GM21619 (cell line): ENCODE results near the gene TAF1D.
"Not testable (repeated sequence)": the region's sequence is repeated elsewhere in the genome, so short reads cannot be mapped to it uniquely, and the experiment has no call there.

Experiments used
- ATAC-seq: cut with Tn5 transposase; IDR thresholded peaks from one replicate; pipeline ENCODE4 v1.9.1; 2021; ENCODE audit not compliant: unreplicated experiment

TAF1D gene, protein sequence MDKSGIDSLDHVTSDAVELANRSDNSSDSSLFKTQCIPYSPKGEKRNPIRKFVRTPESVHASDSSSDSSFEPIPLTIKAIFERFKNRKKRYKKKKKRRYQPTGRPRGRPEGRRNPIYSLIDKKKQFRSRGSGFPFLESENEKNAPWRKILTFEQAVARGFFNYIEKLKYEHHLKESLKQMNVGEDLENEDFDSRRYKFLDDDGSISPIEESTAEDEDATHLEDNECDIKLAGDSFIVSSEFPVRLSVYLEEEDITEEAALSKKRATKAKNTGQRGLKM

DNA sequence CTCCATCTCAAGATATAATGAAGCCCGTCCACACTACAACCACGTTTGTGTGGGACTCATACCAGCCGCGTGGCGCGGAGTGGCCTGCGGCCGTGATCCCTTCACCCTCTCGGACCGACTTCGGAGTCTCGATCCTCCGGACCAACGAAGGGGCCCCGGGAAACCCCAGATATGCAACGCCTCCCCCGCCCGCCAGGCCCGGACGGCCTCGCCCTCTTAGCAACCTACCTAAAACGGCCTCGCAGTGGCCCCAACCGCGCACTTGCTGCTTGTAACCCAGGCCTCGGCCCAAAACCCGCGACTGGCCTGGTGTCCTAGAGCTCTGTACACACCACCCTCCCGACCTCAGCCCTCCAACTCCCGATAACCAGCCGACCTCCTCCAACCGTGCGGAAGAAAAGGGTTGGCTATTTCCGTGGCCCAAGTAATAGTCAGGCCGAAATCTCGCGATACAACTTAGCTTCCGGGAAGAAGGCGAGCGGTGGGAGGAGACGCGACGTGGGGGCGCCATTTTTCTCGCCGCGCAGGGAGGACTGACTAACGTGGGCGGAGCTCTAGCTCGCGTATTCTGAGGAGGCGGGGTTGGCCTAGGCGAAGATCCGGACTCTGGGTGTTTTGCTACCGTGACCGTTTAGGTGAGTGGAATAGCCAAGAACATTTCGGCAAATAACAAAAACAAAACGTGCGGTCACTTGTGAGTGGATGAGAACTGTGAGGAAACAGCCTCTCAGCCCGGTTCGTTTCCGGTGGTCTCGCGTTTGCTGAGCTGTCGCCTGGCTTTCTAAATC is at the start of gene TAF1D, which contains the start of gene C11orf54:
Gene TAF1D, minus strand, starts transcription at position 402 of the 788 bp plus-strand sequence. CDS start 2,191 bp downstream, outside the sequence.
Gene C11orf54, plus strand, starts transcription at position 579 of the 788 bp plus-strand sequence. CDS start 5,722 bp downstream, outside the sequence.
- peak; percentile 83 for ATAC-seq

DNA sequence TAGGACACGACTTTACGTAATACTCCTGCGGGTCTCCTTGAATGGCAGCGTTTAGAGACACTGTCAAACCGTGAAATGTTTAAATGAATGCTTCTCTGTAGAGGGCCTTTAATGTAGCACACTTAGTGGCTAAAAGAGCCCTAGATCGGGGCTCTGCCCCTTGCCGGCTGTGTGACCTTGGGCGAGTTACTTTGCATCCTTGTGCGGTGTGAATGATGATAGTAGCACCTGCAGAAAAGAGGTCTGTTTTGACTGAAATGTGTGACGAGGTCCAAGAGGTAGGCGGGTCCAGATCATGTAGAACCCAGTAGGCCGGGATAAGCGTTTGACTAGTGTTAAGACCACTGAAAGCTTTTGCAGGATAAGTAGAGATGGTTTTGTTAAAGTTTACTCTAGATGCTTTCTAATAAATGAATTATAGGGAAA is 43.7 kb upstream of the TAF1D start:
- ATAC-seq, result peak; percentile 32

DNA sequence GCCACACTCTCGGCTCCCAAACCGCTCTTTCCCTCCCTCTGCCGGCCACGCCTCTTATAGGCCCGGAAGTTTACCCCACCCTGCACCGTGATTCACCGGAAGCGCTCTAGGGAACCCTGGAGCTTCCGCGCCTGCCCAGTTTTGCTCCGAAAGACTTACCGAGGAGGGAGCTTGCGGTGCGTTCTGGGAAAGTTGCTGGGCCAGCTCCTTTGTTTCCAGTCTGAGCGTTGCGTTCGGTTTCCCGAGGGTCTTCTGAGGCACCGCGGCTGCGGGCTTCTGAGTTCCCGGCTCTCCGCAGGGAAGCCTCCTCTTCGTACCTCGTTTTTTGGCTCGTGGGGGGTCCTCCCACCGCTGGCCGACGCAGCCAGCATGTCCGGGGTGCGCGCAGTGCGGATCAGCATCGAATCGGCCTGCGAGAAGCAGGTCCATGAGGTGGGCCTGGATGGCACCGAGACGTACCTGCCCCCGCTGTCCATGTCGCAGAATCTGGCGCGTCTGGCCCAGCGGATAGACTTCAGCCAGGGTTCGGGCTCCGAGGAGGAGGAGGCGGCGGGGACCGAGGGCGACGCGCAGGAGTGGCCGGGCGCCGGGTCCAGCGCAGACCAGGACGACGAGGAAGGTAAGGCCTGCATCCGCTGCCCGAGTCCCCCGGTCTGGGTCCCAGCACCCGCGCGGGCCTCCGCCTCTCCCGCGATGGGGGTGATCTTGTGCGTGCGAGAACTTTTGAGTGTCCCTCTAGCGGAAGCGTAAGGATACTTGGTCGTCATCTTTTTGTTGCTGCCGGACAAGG is 43.0 kb upstream of the TAF1D start, which contains the start of gene MED17:
Gene MED17, plus strand, starts transcription at position 138 of the 790 bp plus-strand sequence. Its CDS starts 232 bp downstream, at position 370.
- ATAC-seq, result peak; percentile 94

DNA sequence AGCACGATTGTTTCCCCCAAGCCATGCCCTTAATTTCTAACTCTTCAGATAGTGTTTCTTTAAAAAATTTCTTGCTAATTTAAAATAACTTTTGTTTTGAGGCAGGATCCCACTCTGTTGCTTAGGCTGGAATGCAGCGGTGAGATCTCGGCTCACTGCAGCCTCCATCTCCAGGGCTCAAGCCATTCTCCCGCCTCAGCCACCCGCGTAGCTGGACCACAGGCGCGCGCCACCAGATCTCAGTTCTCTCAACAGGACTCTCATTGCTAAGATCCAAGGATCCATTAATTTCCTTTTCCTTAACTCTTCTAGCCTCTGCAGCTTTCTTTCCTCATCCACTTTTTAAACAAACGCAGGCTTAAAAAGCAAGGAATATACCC is 42.5 kb upstream of the TAF1D start:
- ATAC-seq, result peak; percentile 39

DNA sequence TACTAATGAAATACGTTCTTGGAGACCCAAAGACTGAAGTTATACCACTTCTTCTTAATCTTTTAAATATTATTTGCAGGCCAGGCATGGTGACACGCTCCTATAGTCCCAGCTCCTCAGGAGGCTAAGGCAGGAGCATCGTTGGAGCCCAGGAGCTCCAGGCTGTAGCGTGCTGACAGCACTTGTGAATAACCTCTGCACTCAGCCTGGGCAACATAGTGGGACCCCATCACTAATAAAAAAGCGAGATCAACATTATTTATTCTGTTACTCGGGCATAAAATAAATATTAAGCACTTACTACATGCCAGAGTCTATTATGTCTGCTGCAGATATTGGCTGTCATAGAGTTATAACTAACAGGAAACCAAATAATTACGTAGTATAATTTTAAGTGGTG is 42.1 kb upstream of the TAF1D start:
- no peak for ATAC-seq

DNA sequence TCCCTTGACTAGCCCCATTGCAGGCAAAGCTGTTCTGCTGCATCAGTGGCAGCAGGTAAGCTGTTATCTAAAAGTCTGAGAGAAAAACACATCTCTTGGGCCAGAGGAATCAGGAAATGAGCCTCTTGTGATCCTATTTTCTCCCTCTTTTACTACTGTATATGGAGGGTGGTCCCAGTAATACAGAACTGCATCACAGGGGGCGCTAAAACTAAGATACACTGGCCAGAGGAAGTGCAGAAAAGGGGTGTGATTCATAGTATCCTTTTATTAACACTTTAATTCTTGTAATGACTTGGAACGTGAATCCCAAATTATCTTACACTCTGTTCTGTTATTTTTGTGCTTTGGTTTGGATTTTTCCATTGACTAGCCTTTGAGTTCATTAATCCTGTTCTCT is 34.0 kb upstream of the TAF1D start:
- ATAC-seq, result no peak

DNA sequence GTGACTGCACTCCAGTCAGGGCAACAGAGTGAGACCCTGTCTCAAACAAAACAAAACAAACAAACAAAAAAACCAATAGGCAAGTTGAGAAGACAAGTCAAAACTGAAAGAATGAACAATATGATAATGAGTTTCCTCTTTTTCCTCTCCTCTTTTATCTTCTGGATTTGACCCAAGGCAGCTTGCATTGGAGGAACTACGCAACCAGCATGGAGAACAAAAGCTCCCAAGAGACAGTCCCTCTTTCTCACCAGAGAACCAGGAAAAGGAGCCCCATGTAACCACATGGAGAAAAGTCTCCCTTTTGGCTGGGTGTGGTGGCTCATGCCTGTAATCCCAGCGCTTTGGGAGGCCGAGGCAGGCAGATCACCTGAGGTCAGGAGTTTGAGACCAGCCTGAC is 33.3 kb upstream of the TAF1D start:
- not testable (repeated sequence) for ATAC-seq

DNA sequence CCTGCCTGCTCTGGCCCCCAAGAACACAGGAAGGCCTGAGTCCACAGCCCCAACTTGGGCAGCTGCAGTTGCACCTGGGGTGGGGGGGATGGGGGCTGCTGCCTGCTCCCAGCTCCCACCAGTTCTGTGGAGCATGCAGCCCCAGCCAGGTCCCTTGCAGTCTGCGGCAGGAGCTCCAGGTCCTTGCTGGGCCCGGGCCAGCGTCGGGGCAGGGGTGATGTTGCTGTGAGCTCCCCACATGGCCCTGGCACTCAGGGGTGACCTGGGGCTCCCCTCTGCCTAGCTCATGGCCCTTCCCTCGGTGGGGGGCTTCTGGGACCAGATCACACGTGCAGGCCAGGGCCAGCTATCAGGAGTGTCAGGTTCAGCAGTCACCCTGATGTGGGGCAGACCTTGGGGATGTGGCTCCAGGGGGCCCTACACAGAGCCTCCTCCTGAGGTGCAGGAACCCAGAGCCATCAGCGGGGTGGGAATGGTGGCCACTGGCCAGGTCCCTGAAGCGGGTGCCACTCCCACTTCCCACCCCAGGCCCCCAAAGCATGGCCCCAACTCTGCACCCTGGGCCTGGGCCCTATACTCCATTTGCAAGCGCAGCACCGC is 32.4 kb upstream of the TAF1D start:
- no peak for ATAC-seq

DNA sequence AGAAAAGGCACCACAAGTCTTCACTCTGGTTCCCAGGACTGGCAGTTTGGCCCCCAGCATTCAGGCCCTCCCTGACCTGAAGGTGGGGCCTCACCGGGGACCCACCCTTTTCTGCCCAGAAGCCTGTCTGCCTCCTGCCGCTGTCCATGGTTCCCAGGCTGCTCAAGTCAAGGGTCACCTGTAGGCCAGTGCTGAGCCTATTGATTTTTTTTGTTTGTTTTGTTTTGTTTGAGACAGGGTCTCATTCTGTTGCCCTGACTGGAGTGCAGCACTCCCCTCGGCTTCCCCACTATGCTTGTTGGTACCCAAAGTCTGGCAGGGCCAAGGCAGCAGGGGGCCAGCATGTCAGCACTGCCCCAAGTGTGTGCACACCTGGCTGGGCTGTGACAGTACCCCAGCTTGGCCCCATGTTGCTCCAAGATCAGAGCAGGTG is 31.8 kb upstream of the TAF1D start:
- ATAC-seq, result no peak

DNA sequence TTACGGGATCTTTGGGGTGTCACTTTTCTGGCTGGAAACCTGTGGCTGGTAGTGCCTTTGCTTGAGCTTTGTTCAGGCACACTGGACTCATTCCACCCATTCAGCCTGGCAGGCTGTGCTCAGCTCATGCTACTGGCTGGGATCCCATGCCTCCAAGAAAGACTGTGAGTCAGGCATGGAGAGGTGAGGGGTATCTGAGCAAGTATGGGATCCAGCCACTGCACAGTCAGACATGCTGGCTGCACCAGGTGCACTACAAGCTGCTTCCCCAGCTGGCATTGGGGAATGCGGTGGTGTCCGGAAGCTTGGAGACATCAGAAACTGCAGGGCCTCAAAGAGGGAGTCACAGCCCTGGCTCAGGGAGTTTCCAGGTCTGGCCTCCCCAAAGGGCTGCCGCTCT is 30.8 kb upstream of the TAF1D start:
- ATAC-seq, result no peak

DNA sequence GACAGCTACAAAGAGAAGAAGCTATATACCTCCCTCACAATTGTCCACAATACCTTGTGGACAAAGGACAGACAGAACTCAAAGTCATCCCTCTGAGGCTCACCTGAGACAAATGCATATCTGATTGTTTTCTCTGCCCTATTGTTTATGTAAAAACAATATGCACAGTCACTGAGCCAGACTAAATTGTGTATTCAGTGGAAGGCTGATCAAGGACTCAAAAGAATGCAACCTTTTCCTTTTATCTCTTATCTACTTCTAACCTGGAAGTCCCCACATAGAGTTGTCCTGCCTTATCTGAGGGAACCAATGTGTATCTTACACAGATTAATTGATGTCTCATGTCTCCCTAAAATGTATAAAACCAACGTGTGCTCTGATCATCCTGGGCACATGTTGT is 28.9 kb upstream of the TAF1D start:
- ATAC-seq, result no peak

DNA sequence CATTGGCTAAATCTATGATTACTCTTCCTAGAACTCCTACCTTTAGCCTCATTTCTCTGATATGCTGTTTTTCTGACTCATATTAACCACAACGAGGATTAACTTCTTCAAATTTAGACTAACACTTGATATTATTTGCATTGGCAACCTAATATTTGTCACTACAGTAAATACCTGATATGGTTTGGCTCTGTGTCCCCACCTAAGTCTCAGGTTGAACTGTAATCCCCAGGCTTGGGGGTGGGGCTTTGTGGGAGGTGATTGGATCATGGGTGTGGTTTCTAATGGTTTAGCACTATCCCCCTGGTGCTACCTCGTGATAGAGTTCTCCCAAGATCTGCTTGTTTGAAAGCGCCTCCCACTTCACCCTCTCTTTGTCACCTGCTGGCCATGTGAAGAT is 25.7 kb upstream of the TAF1D start:
- no peak for ATAC-seq

DNA sequence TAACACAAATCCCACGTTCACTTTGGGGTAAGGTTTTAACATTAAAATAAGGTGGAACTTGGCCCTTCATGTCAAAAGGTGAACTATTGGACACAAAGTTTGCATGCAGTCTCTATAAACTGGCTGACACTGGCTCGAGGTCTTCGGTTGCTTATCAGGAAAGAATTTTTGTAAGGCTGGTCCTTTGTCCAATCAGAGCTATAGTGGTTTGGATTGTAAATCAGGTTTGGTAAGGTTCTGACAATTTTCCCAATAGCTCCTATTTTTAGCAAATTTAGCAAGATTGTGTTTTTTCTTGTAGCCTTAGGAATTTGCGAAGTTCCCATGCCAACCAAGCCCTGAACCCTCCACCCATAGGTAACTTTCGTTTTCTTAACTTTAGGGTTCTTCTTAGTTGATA is 25.2 kb upstream of the TAF1D start:
- no peak for ATAC-seq

DNA sequence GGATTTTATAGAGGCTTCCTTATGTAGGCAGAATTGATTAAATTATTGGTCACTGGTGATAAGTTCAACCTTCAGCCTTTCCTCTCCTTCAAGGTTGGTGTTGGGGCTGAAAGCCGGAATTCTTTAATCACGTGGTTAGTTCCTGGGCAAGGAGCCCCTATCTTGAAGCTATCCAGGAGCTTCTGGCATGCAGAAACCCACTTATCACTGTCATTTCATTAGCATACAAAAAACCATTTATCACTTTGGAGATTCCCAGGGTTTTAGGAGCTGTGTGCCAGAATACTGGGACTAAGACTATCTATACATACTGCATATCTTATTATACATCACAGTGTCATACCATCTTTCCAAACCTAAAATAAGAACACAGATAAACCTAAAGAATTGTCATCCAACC is 24.3 kb upstream of the TAF1D start:
- no peak for ATAC-seq

DNA sequence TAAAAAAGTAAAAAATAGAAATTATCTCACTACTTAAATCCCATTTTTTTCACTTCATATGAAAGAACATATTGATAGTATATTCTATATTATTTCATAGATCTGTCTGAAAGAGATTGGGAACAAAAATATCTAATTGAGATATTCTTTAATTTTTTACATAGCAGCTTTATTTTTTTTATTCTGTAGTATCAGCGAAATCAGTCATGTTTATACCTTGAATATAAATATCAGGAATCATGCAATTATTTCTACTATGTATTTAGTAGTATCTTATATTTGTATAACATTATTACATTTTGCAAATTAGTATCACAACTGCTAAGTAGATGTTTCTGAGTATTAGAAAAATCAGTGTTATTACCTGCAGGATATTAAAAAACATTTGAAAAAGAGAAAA is 20.6 kb upstream of the TAF1D start:
- no peak for ATAC-seq

DNA sequence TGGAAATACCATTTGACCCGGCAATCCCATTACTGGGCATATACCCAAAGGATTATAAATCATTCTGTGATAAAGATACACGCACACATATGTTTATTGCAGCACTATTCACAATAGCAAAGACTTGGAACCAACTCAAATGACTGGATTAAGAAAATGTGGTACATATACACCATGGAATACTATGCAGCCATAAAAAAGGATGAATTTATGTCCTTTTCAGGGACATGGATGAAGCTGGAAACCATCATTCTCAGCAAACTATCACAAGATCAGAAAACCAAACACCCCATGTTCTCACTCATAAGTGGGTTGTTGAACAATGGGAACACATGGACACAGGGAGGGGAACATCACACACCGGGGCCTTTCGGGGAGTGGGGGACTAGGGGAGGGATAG is 17.8 kb upstream of the TAF1D start:
- ATAC-seq, result not testable (repeated sequence)

DNA sequence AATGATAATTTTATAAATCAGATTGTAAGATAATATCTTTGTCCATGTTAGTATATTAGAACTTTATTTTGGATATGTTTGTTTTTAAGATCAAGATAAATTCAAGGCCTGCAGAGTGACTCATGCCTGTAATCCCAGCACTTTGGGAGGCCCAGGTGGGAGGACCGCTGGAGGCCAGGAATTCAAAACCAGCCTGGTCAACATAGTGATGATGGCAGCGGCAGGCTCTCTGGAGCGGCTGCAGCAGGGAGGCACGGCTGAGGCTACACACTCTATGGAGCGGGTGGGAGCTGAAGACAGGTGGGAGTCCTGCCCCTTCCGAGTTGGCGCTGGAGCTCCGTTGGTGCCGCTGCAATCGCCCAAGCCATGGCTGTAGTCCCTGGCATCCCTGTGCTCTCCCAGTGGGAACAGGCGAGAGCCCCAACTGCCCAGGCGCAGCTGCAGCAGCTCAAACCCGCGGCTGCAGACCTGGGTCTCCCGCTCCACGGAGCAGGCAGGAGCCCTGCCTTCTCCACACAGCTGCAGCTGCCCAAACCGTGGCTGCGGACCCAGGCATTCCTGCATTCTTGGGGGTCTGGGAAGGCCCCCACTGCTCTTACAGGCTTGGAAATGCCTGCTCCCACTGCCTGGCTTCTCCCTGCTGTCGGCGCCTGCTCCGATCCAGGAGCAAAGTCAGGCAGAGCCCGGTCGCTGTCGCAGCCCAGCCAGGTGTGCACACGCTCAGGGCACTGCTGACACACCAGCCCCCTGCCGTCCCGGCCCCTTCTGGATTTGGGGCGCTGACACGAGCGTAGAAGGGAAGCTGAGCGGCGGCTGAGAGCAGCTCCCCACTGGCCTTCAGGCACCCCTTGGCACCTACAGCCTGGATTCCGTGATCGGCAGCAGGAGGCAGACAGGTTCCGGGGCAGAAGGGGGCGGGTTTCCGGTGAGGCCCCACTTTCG is 16.9 kb upstream of the TAF1D start:
- ATAC-seq, result no peak

DNA sequence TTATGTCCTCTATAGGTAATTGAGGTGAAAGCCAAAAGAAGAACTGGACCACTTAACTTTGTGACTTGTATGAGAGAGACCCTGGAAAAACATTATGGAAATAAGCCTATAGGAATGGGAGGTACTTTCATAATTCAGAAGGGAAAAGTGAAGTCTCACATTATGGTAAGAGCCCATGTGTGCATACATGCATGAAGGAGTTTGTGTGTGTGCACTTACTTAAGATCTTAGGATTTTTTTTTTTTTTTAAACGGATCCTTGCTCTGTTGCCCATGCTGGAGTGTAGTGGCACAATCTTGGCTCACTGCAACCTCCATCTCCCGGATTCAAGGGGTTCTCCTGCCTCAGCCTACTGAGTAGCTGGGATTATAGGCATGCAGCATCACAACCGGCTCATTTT is 16.0 kb upstream of the TAF1D start:
- no peak for ATAC-seq

DNA sequence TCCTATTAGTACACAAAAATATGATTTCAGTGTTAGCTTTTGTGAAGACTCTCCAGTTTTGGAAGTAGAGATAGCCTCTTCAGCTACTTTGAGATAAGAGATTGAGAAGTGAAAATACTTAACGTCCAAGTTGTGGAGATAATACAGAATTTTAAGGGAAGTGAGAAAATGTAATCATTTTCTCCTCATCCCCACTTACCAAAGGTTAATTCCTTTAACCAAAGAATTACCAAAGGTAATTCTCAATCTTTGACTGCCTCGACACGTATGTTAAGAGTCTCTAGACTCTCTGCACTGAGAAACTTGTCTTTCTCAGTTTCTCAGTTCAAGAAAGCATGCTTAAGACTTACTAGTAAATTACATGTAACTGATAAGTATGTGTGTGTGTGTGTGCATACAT is 15.5 kb upstream of the TAF1D start:
- no peak for ATAC-seq

DNA sequence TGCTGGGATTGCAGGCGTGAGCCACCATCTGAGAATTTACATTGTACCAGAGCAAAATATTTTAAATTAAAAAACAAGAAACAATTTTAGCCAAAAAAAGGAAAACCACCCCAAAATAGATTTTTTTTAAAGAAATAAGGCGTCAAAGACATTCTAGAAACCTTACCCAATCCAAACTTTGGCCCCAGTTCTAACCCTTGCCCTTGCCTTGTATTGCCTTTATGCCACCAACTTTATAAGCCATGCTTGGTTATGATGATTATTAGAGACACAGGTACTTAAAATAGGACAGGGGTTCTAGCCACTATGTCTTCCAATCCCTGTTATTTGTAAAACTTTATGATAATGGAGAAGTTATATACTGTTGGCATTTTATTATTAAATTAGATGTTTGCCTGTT is 11.9 kb upstream of the TAF1D start:
- ATAC-seq, result no peak
